ENCODE results near the gene PRR23C. TPM values are rescaled to one million over a fixed set of nuclear protein-coding genes. Genes with fewer than 3 reads are reported as not detected.
"Not testable (repeated sequence)": the region's sequence is repeated elsewhere in the genome, so short reads cannot be mapped to it uniquely, and the experiment has no call there.

PRR23C gene
- total RNA-seq = not detected in 2 replicates
- polyA plus RNA-seq (2012) = not detected

GRCh38 chr3:139044366-139045210 lies at the start of gene PRR23C:
PRR23C (minus strand) TSS chr3:139044892; CDS start chr3:139044620, 272 bp downstream.
- no peak for DNase-seq (ENCODE audit: low read depth)

- no peak for DNase-seq (ENCODE audit: low read depth)
These were observed 49.1 kb upstream of the PRR23C start for GRCh38 chr3:139093840-139094239.

DNA sequence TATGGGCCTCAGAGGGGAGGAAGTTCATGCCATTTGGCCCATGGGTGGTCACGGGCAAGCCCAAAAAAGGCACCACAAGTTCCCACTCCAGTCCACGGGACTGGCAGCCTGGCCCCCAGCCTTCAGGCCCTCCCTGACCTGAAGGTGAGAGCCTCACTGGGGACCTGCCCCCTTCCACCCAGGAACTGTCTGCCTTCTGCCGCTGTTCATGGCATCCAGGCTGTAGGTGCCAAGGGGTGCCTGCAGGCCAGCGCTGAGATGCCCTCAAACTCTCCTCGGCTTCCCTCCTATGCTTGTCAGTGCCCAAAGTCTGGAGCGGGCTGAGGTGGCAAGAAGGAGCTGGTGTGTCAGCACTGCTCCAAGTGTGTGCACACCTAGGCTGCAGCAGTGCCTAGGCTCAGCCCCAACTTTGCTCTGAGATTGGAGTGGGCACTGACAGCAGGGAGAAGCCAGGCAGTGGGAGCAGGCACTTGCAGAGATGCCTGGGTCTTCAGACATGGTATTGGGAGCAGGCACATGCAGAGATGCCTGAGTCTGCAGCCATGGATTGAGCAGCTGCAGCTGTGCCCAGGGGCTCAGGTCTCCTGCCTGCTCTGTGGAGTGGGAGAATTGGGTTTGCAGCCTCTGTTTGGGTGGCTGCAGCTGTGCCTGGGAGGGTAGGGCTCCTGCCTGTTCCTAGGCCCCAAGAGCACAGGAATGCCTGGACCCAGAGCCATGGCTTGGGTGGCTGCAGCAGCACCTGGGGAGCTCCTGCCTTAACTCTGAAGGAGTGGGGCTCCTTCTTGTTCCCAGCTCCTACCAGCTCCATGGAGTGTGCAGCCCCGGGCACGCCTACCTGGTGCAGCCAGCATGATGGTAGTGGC lies 44.0 kb upstream of the PRR23C start:
- no peak for DNase-seq (ENCODE audit: low read depth)

GRCh38 chr3:139087621-139088020 lies 42.9 kb upstream of the PRR23C start:
- no peak for DNase-seq (ENCODE audit: low read depth)

DNA sequence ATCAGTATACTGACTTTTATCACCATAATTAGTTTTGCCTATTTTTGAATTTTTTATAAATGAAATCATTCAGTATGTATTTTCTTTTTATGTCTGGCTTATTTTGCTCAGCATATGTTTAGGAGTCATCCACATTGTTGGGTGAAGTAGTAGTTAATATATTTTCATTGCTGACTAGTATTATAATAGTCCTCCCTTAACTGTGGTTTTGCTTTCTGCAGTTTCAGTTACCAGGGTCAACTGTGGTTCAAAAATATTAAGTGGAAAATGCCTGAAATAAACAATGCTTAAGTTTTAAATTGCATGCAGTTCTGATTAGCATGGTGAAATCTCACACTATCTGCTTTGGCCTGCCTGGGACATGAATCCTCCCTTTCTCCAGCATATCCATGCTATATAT lies 39.5 kb upstream of the PRR23C start:
- no peak for DNase-seq (ENCODE audit: low read depth)

DNA sequence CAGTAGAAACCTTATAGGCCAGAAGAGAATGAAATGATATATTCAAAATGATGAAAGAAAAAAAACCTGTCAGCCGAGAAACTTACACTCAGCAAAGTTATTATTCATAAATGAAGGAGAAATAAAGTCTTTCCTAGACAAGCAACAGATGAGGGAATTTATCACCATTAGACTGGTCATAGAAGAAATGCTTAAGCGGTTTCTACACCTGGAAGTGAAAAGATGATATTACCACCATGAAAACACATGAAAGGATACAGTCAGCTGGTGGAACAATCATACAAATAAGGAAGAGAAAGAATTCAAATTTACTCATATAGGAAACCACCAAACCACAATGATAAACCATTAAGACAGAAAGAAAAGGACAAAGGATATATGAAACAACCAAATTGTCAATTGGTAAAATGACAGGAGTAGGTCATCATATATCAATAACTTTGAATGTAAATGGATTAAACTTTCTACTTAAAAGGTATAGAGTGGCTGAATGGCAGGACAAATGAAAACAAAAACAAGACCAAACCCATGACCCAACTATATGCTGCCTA lies 29.9 kb upstream of the PRR23C start:
- DNase-seq (ENCODE audit: low read depth) = no peak

DNA sequence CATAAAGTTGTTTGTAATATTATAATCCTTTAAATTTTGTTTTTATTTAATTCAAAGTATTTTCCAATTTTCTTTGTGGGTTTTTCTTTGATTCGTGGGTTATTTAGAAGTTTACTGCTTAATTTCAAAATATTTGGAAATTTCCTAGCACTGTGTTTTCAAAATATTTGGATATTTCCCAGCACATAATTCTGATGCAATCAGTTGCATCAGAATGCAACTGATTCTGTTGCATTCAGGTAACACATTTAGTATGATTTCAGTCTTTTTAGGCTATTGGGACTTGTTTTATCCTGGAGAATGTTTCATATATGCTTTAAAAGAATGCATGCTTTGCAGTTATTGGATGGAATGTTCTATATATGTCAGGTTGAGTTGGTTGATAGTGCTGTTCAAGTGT lies 18.2 kb upstream of the PRR23C start:
- DNase-seq (ENCODE audit: low read depth) = no peak

GRCh38 chr3:139052802-139053600 lies 8.3 kb upstream of the PRR23C start:
- no peak for DNase-seq (ENCODE audit: low read depth)

DNA sequence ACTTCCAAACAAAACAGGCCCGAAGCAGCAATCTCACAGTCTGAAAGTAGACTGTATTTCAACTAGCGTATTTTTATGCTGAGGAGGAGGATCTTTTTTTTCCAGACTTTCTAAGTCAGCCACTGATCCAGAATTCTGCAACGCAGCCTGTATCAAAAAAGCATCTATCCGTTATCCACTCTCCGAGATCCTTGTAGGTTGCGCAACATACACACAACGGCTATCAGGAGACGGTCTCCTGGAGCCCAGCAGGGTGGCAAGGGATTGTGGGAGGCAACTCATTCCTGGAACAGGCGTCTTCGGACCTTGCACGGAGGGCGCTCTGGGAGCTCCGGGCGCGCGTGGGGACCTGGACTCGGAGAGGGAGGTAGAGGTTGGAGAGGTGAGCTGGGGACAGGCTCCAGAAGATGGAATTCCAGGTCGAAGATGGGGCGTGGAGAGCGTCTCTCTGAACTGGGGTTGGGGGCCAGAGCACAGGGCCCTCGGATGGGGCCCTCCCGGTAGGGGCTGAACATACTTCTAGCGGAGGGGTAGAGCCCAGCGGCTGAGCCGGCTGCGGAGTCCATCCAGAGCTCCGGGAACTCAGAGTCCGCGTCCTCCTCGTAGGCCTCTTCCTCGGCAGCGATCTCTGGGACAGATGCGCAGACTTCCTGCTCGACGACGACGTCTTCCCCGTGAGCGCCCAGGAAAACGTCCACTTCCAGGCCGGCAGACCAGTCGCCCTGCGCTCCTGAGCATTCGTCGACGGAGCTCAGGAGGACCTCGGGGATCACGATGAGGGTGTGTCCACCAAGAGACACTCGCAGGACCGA lies 932 bp downstream of the PRR23C start:
- no peak for DNase-seq (ENCODE audit: low read depth)

DNA sequence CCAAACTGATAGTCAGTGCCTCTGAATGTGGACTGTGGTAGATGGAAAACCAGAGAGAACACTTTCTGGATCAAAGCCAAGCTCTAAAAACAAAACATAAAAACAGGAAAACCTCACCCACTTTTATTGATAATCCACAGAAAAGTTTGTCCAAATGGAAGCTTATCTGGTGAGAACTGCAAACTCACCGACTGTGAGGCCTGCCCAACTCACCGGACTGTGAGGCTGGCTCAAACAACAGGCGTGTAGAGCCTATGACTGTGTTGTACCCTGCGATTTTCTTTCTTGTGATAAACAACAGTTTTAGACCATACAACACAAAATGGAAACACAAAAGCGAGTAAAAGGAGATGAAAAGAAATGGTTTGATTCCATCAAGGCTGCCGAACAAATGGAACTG lies 7.2 kb downstream of the PRR23C start:
- DNase-seq (ENCODE audit: low read depth) = no peak

- no peak for DNase-seq (ENCODE audit: low read depth)
These were observed 12.2 kb downstream of the PRR23C start for GRCh38 chr3:139032326-139033002.

DNA sequence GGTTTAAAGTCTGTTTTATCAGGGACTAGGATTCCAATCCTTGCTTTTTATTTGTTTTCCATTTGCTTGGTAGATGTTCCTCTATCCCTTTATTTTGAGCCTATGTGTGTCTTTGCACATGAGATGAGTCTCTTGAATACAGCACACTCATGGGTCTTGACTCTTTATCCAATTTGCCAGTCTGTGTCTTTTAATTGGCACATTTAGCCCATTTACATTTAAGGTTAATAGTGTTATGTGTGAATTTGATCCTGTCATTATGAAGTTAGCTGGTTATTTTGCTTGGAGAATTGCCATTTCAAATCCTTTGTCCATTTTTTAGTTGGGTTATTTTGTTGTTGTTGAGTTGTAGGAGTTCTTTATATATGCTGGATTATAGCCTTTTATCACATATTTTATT lies 14.1 kb downstream of the PRR23C start:
- DNase-seq (ENCODE audit: low read depth) = not testable (repeated sequence)

DNA sequence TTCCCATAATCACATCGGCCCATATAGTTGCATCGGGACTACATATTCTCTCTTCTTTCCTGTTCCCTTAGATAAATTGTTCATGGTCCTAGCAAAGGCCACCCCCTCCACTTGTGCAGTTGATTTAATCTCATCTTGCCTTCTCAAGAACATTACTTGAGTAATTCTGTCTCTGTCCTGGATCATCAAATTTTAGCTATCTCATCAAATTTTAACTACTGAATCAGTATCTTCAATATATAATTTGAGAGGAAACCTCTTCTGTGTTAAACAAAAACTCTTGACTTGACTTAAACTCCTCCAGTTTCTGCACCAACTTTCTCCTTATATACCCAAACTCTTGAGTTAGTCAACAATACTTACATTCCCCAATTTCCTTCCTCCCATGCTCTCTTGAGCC lies 19.7 kb downstream of the PRR23C start:
- no peak for DNase-seq (ENCODE audit: low read depth)

DNA sequence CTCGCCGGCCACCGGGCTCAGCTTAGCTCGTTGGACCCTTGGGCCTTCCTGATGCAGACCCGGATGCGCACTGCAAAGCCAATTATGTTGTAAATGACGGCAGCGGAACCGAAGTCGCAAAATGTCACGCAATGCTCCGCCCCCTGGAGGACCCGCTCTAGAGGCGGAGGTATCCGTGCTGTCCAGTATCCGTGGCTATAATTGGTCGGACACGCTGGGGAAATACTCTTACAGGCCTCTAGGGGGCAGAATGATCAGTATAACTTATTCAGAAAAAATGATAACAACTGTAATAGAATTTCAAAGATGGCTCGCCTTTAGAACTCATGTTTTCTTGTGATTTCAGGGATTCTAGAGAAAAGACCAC lies 23.8 kb downstream of the PRR23C start, which contains the start of gene PRR23B:
TSS of gene PRR23B (minus strand) at position 59 of the 367 bp plus-strand sequence. CDS start 265 bp downstream, outside the sequence.
- no peak for DNase-seq (ENCODE audit: low read depth)

GRCh38 chr3:139020036-139020867 lies 24.4 kb downstream of the PRR23C start:
- DNase-seq (ENCODE audit: low read depth) = no peak

DNA sequence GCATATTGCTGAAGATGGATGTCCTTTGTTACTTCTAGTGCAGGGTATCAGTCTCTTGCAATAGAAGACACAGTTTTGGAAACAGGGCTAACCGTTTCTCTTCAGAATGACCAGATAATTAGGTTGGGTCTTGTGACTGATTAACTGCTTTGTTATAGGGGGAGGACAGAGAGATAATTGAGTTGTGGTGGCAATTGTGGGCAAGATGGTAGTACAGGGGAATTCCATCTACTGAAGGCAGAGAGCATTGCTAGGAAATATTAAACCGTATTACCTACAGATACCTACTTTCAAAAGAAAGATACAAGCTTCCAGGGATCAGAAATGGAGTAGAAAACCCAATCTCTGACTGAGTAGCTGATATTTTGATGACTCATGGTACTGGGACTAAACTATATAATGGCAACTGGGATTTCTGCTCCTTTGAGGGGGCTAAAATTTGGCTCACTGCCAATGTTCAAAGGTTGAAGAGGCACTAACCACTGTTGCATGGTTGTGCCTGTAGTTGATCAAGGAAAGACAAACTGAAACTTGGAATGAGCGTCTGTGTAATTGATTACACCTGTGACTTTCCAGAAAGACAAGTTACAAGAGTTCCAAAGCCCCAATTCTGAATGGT lies 28.2 kb downstream of the PRR23C start:
- DNase-seq (ENCODE audit: low read depth) = no peak

- DNase-seq (ENCODE audit: low read depth) = no peak
These were observed 38.5 kb downstream of the PRR23C start, which contains the start of gene PRR23A for GRCh38 chr3:139006051-139006716. PRR23A (minus strand) TSS chr3:139006268; CDS start chr3:139006268, 0 bp downstream.
